Measurements from ENCODE around the gene C19orf38.
A peak's percentile ranks its signal among the peaks of the same experiment; 100 is the strongest.
"Not testable (repeated sequence)": the region's sequence is repeated elsewhere in the genome, so short reads cannot be mapped to it uniquely, and the experiment has no call there.

Gene C19orf38

GRCh38 chr19:10855879-10856522, 7.8 kb downstream of the C19orf38 start:
- Histone ChIP-seq H3K4me3 (ENCODE audit: low read depth, low read length) (no peak overlapping the region), H3K27me3 (ENCODE audit: control insufficient read depth, insufficient read depth, low read length) (no peaks in the 10 kb centered on the region), H3K36me3 (ENCODE audit: control insufficient read depth, insufficient read depth, low read length) (no peaks in the 10 kb centered on the region), H3K4me1 (ENCODE audit: control insufficient read depth, insufficient read depth, low read length) (no peaks in the 10 kb centered on the region), H3K27ac (ENCODE audit: low read depth, low read length) (no peak overlapping the region), H3K9ac (ENCODE audit: low read length) (no peak overlapping the region), H3K9me3 (ENCODE audit: control insufficient read depth, insufficient read depth, low read depth, low read length) (no peaks in the 10 kb centered on the region)

DNA sequence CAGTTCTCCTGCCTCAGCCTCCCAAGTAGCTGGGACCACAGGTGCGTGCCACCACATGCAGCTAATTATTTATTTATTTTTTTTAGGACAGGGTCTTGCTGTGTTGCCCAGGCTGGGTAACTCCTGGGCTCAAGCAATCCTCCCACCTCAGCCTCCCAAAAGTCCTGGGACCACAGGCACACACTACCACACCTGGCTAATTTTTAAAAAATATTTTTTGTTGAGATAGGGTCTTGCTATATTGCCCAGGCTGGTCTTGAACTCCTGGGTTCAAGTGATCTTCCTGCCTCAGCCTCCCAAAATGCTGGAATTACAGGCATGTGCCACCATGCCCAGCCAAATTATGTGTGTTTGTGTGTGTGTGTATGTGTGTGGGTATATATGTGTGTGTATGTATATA, 8.7 kb downstream of the C19orf38 start:
- not testable (repeated sequence) for H3K27me3 ChIP-seq (ENCODE audit: control insufficient read depth, insufficient read depth, low read length); H3K9me3 ChIP-seq (ENCODE audit: control insufficient read depth, insufficient read depth, low read depth, low read length); H3K9ac ChIP-seq (ENCODE audit: low read length); H3K4me1 ChIP-seq (ENCODE audit: control insufficient read depth, insufficient read depth, low read length); H3K27ac ChIP-seq (ENCODE audit: low read depth, low read length); H3K36me3 ChIP-seq (ENCODE audit: control insufficient read depth, insufficient read depth, low read length); H3K4me3 ChIP-seq (ENCODE audit: low read depth, low read length)

- H3K36me3 ChIP-seq (ENCODE audit: control insufficient read depth, insufficient read depth, low read length): no peaks in the 10 kb centered on the region
- no peak overlapping the region for H3K9ac ChIP-seq (ENCODE audit: low read length)
- peaks cover 4% of the 10 kb centered on the region; the same call in 1 of the 2 replicates for H3K4me1 ChIP-seq (ENCODE audit: control insufficient read depth, insufficient read depth, low read length)
- H3K27ac ChIP-seq (ENCODE audit: low read depth, low read length): no peak overlapping the region
- no peaks in the 10 kb centered on the region for H3K27me3 ChIP-seq (ENCODE audit: control insufficient read depth, insufficient read depth, low read length)
- H3K9me3 ChIP-seq (ENCODE audit: control insufficient read depth, insufficient read depth, low read depth, low read length): no peaks in the 10 kb centered on the region
- no peak overlapping the region for H3K4me3 ChIP-seq (ENCODE audit: low read depth, low read length)
Measured at GRCh38 chr19:10858204-10858828, 10.1 kb downstream of the C19orf38 start.

- Histone ChIP-seq H3K9me3 (ENCODE audit: control insufficient read depth, insufficient read depth, low read depth, low read length) (no peaks in the 10 kb centered on the region), H3K4me3 (ENCODE audit: low read depth, low read length) (no peak overlapping the region), H3K9ac (ENCODE audit: low read length) (no peak overlapping the region), H3K27me3 (ENCODE audit: control insufficient read depth, insufficient read depth, low read length) (no peaks in the 10 kb centered on the region), H3K27ac (ENCODE audit: low read depth, low read length) (no peak overlapping the region), H3K4me1 (ENCODE audit: control insufficient read depth, insufficient read depth, low read length) (peaks cover 10% of the 10 kb centered on the region; the same call in 1 of the 2 replicates), H3K36me3 (ENCODE audit: control insufficient read depth, insufficient read depth, low read length) (no peaks in the 10 kb centered on the region)
Measured at GRCh38 chr19:10861103-10861651, 13.0 kb downstream of the C19orf38 start.

DNA sequence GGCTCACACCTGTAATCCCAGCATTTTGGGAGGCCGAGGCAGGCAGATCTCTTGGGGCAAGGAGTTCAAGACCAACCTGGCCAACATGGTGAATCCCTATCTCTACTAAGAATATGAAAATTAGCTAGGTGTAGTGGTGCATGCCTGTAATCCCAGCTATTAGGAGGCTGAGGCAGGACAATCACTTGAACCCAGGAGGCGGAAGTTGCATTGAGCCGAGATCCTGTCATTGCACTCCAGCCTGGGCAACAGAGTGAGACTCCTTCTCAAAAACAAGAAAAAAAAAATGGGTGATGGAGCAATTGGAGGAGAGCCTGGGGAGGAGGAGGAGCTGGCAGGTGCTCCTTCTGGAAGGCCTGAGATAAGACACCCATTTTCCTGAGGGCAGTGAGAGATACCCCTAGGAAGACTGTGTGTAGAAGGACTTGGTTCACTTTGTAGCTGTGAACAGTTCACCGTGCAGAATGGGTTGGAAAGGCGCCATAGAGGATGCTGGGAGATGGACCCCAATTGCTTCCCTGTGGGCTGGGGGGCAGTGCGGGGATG, 14.4 kb downstream of the C19orf38 start:
- no peak overlapping the region for H3K27ac ChIP-seq (ENCODE audit: low read depth, low read length)
- H3K36me3 ChIP-seq (ENCODE audit: control insufficient read depth, insufficient read depth, low read length): no peaks in the 10 kb centered on the region
- H3K4me1 ChIP-seq (ENCODE audit: control insufficient read depth, insufficient read depth, low read length): peaks cover 10% of the 10 kb centered on the region; the same call in 1 of the 2 replicates
- H3K27me3 ChIP-seq (ENCODE audit: control insufficient read depth, insufficient read depth, low read length): no peaks in the 10 kb centered on the region
- no peak overlapping the region for H3K4me3 ChIP-seq (ENCODE audit: low read depth, low read length)
- H3K9me3 ChIP-seq (ENCODE audit: control insufficient read depth, insufficient read depth, low read depth, low read length): no peaks in the 10 kb centered on the region
- H3K9ac ChIP-seq (ENCODE audit: low read length): no peak overlapping the region

- H3K4me3 ChIP-seq (ENCODE audit: low read depth, low read length): no peak overlapping the region
Measured at GRCh38 chr19:10863107-10863717, 15.0 kb downstream of the C19orf38 start.

GRCh38 chr19:10864538-10864899, 16.3 kb downstream of the C19orf38 start:
- H3K4me1 ChIP-seq (ENCODE audit: control insufficient read depth, insufficient read depth, low read length): peaks cover 10% of the 10 kb centered on the region; the same call in 1 of the 2 replicates
- no peak overlapping the region for H3K9ac ChIP-seq (ENCODE audit: low read length)
- no peaks in the 10 kb centered on the region for H3K36me3 ChIP-seq (ENCODE audit: control insufficient read depth, insufficient read depth, low read length)
- no peak overlapping the region for H3K27ac ChIP-seq (ENCODE audit: low read depth, low read length)
- H3K27me3 ChIP-seq (ENCODE audit: control insufficient read depth, insufficient read depth, low read length): no peaks in the 10 kb centered on the region
- H3K4me3 ChIP-seq (ENCODE audit: low read depth, low read length): no peak overlapping the region
- H3K9me3 ChIP-seq (ENCODE audit: control insufficient read depth, insufficient read depth, low read depth, low read length): no peaks in the 10 kb centered on the region

More at GRCh38 chr19:10863107-10863717, 15.0 kb downstream of the C19orf38 start:
- H3K36me3 ChIP-seq (ENCODE audit: control insufficient read depth, insufficient read depth, low read length): no peaks in the 10 kb centered on the region
- no peaks in the 10 kb centered on the region for H3K9me3 ChIP-seq (ENCODE audit: control insufficient read depth, insufficient read depth, low read depth, low read length)
- H3K9ac ChIP-seq (ENCODE audit: low read length): no peak overlapping the region
- H3K27ac ChIP-seq (ENCODE audit: low read depth, low read length): no peak overlapping the region
- peaks cover 10% of the 10 kb centered on the region; the same call in 1 of the 2 replicates for H3K4me1 ChIP-seq (ENCODE audit: control insufficient read depth, insufficient read depth, low read length)
- H3K27me3 ChIP-seq (ENCODE audit: control insufficient read depth, insufficient read depth, low read length): no peaks in the 10 kb centered on the region

GRCh38 chr19:10866495-10866894, 18.3 kb downstream of the C19orf38 start:
- Histone ChIP-seq H3K27me3 (ENCODE audit: control insufficient read depth, insufficient read depth, low read length) (no peaks in the 10 kb centered on the region), H3K27ac (ENCODE audit: low read depth, low read length) (no peak overlapping the region), H3K9me3 (ENCODE audit: control insufficient read depth, insufficient read depth, low read depth, low read length) (no peaks in the 10 kb centered on the region), H3K4me3 (ENCODE audit: low read depth, low read length) (no peak overlapping the region), H3K4me1 (ENCODE audit: control insufficient read depth, insufficient read depth, low read length) (peaks cover 10% of the 10 kb centered on the region; the same call in 1 of the 2 replicates), H3K9ac (ENCODE audit: low read length) (no peak overlapping the region), H3K36me3 (ENCODE audit: control insufficient read depth, insufficient read depth, low read length) (no peaks in the 10 kb centered on the region)

- Histone ChIP-seq H3K27ac (ENCODE audit: low read depth, low read length) (no peak overlapping the region), H3K4me1 (ENCODE audit: control insufficient read depth, insufficient read depth, low read length) (peaks cover 9% of the 10 kb centered on the region; the same call in 1 of the 2 replicates), H3K9ac (ENCODE audit: low read length) (no peak overlapping the region), H3K36me3 (ENCODE audit: control insufficient read depth, insufficient read depth, low read length) (no peaks in the 10 kb centered on the region), H3K9me3 (ENCODE audit: control insufficient read depth, insufficient read depth, low read depth, low read length) (no peaks in the 10 kb centered on the region), H3K27me3 (ENCODE audit: control insufficient read depth, insufficient read depth, low read length) (no peaks in the 10 kb centered on the region), H3K4me3 (ENCODE audit: low read depth, low read length) (no peak overlapping the region)
Measured at GRCh38 chr19:10868872-10869547, 20.8 kb downstream of the C19orf38 start.

DNA sequence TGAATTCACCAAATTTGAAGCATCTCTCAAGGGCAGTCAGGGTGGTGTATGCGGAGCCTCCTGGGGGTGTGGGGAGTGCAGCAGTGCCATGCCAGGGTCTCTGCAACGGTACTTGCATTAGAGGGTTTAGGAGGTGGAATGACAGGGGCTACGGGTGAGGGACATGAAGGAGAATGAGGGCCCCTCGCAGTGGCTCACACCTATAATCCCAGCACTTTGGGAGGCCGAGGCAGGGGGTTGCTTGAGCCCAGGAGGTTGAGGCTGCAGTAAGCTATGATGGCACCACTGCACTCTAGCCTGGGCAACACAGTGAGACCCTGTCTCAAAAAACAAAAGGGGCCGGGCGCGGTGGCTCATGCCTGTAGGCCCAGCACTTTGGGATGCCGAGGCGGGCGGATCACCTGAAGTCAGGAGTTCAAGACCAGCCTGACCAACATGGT, 21.7 kb downstream of the C19orf38 start:
- H3K4me3 ChIP-seq (ENCODE audit: low read depth, low read length); H3K4me1 ChIP-seq (ENCODE audit: control insufficient read depth, insufficient read depth, low read length); H3K27ac ChIP-seq (ENCODE audit: low read depth, low read length): not testable (repeated sequence)

More for the DNA sequence above, 21.7 kb downstream of the C19orf38 start:
- not testable (repeated sequence) for H3K9me3 ChIP-seq (ENCODE audit: control insufficient read depth, insufficient read depth, low read depth, low read length); H3K36me3 ChIP-seq (ENCODE audit: control insufficient read depth, insufficient read depth, low read length); H3K27me3 ChIP-seq (ENCODE audit: control insufficient read depth, insufficient read depth, low read length)
- H3K9ac ChIP-seq (ENCODE audit: low read length): peak overlapping the region; percentile 16
